Effector memory CD8-positive, alpha-beta T cell (primary cell): ENCODE results near the gene THNSL1.
A peak's percentile ranks its signal among the peaks of the same experiment; 100 is the strongest.
"Not testable (repeated sequence)": the region's sequence is repeated elsewhere in the genome, so short reads cannot be mapped to it uniquely, and the experiment has no call there.

Source experiments
- ATAC-seq: fragments of 150-1000 bp; cut with Tn5 transposase; replicated peaks from 2 replicates; pipeline ENCODE4 v1.10.0; 2021; ENCODE audit warnings: mild to moderate bottlenecking, moderate library complexity
- DNase-seq, 3 experiments: peaks; one replicate each; pipeline ENCODE4 v3.0.0; 2021
- H3K27ac Mint-ChIP-seq, 2 donors: one replicate each; pipeline ENCODE4 v1.8.0; 2022; ENCODE audit warnings: mild to moderate bottlenecking in 2 of 2, mixed read lengths in 2 of 2, moderate library complexity in 2 of 2
- H3K27me3 Mint-ChIP-seq, 2 donors: one replicate each; pipeline ENCODE4 v1.8.0; 2022; ENCODE audit warnings: mixed read lengths in 2 of 2
- H3K36me3 Mint-ChIP-seq: one replicate; pipeline ENCODE4 v1.8.0; 2022; ENCODE audit warnings: mild to moderate bottlenecking, moderate library complexity, mixed read lengths; ENCODE audit not compliant: insufficient read depth
- H3K4me1 Mint-ChIP-seq, 2 donors: one replicate each; pipeline ENCODE4 v1.8.0; 2022; ENCODE audit warnings: low read depth in 2 of 2, mixed read lengths in 2 of 2
- H3K4me3 Mint-ChIP-seq, 2 donors: one replicate each; pipeline ENCODE4 v1.8.0; 2022; ENCODE audit warnings: mild to moderate bottlenecking in 2 of 2, mixed read lengths in 2 of 2, moderate library complexity in 2 of 2
- H3K9me3 Mint-ChIP-seq, 2 donors: one replicate each; pipeline ENCODE4 v1.8.0; 2022; ENCODE audit warnings: mixed read lengths in 2 of 2
- total RNA-seq, 9 experiments: gene quantifications; one replicate each; lab custom pipeline; 2026; lab: John Stamatoyannopoulos, UW

The THNSL1 gene
- 2.0 to 9.7 (median 6.7) reads per million in 9 experiments for total RNA-seq

DNA sequence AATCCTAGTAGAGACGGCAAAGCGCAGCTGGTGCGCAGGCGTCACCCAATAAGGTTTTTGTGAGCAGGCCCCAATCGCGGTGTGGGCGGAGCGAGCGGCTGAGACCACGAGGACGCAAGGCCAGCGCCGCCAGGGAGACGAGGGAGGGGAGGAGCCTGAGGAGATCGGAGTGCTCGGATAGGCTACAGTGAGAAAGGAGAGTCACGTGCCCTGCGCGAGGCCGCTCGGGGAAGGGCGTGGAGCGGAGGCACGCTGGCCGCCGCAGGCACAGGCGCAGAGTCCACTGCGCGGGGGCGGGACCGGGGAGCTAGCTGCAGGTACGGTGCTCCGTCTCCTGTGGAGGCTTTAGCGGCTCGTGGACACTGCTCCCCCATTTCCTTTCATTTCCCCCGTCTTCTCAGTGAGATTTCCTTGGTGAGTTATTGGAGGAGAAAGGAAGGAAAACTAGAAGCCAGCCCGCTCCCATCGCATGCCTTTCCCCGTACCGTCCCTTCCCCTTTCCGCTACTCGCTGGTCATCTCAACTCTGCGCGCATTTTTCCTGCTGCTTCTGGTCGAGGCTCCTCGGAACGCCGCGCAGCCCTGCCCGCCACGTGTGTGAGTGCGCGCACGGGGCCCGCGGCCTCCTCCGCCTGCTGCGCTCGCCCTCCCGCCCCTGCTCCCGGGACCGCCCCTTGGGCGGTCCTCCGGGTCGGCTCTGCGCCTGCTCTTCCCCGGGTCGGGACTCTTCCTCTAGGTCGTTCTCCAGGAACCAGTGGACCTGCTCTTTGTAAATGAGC lies at the start of gene THNSL1:
THNSL1 (plus strand) TSS at position 237 of the 778 bp plus-strand sequence. CDS start 6,612 bp downstream, outside the sequence.
- ATAC-seq, result peak; percentile 92
- Mint-ChIP-seq H3K36me3 (peaks cover 21% of the 10 kb centered on the region), H3K4me3 (peak within 1 kb of the TSS; percentile 79 to 83), H3K4me1 (peaks cover 11 to 15% of the 10 kb centered on the region in 2 donors), H3K9me3 (no peaks in the 10 kb centered on the region), H3K27me3 (no peaks in the 10 kb centered on the region), H3K27ac (peak within 1 kb of the TSS; percentile 97 to 98)
- DNase-seq, result peak; percentile 93 to 98 (median 95)

GRCh38 chr10:24966962-24967481 lies 49.4 kb upstream of the THNSL1 start:
- Mint-ChIP-seq H3K27me3 (no peaks in the 10 kb centered on the region), H3K27ac (no peak overlapping the region), H3K36me3 (no peaks in the 10 kb centered on the region), H3K9me3 (no peaks in the 10 kb centered on the region), H3K4me1 (no peaks in the 10 kb centered on the region), H3K4me3 (no peak overlapping the region)
- DNase-seq (no peak), ATAC-seq (no peak)

DNA sequence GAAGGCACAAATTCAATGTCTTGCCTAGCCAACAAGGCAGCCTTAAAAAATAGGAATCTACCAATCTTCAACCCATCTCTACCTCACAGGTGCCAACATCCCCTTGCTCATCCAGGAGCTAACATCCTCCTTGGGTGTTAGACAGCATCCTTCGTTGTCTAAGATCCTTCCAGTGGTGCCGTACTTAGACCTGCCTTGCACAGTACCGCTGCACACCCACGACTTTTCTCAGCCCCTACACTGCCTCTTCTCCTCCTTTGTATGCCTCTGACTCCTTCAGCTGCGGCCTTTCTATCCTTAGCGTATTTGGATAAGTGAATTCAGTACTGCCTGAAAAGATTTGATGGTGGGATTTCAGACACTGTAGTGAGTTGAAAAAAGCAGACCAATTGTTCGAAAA lies 48.1 kb upstream of the THNSL1 start:
- ATAC-seq (no peak), DNase-seq (no peak)
- no peaks in the 10 kb centered on the region for H3K9me3 Mint-ChIP-seq
- no peaks in the 10 kb centered on the region for H3K36me3 Mint-ChIP-seq
- H3K4me1 Mint-ChIP-seq, result no peaks in the 10 kb centered on the region
- no peak overlapping the region for H3K4me3 Mint-ChIP-seq
- H3K27me3 Mint-ChIP-seq, result no peaks in the 10 kb centered on the region
- H3K27ac Mint-ChIP-seq, result no peak overlapping the region

DNA sequence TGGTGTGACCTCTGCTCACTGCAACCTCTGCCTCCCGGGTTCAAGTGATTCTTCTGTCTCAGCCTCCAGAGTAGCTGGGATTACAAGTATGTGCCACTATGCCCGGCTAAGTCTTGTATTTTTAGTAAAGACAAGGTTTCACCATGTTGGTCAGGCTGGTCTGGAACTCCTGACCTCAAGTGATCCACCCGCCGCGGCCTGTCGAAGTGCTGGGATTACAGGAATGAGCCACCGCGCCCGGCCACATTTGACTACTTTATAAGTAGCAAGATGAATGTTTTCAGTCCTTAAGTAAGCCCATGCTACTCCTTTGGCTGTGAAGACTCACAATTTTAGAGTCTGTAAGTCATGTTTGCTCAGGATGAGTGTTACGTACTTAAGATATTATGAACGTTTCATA lies 47.5 kb upstream of the THNSL1 start:
- H3K36me3 Mint-ChIP-seq, H3K27me3 Mint-ChIP-seq, DNase-seq, H3K4me3 Mint-ChIP-seq, ATAC-seq, H3K9me3 Mint-ChIP-seq, H3K27ac Mint-ChIP-seq, H3K4me1 Mint-ChIP-seq: not testable (repeated sequence)

- no peak for ATAC-seq
- H3K4me3 Mint-ChIP-seq, result no peak overlapping the region
- H3K27ac Mint-ChIP-seq, result peak overlapping the region in 1 of 2 donors; percentile 10
- H3K27me3 Mint-ChIP-seq, result no peaks in the 10 kb centered on the region
- DNase-seq, result no peak
- no peaks in the 10 kb centered on the region for H3K9me3 Mint-ChIP-seq
- H3K4me1 Mint-ChIP-seq, result no peaks in the 10 kb centered on the region
- no peaks in the 10 kb centered on the region for H3K36me3 Mint-ChIP-seq
These were observed 46.6 kb upstream of the THNSL1 start for GRCh38 chr10:24969841-24970281.

- no peak for ATAC-seq
- H3K27me3 Mint-ChIP-seq, result no peaks in the 10 kb centered on the region
- H3K36me3 Mint-ChIP-seq, result no peaks in the 10 kb centered on the region
- DNase-seq, result no peak
- H3K27ac Mint-ChIP-seq, result no peak overlapping the region
- H3K4me1 Mint-ChIP-seq, result no peaks in the 10 kb centered on the region
- H3K9me3 Mint-ChIP-seq, result no peaks in the 10 kb centered on the region
- H3K4me3 Mint-ChIP-seq, result no peak overlapping the region
These were observed 45.0 kb upstream of the THNSL1 start for GRCh38 chr10:24971374-24971773.

GRCh38 chr10:24973163-24973562 lies 43.2 kb upstream of the THNSL1 start:
- ATAC-seq (no peak), DNase-seq (no peak)
- Mint-ChIP-seq H3K4me1 (peaks cover 0 to under 1% of the 10 kb centered on the region in 2 donors), H3K4me3 (no peak overlapping the region), H3K9me3 (no peaks in the 10 kb centered on the region), H3K27me3 (no peaks in the 10 kb centered on the region), H3K27ac (no peak overlapping the region), H3K36me3 (no peaks in the 10 kb centered on the region)

DNA sequence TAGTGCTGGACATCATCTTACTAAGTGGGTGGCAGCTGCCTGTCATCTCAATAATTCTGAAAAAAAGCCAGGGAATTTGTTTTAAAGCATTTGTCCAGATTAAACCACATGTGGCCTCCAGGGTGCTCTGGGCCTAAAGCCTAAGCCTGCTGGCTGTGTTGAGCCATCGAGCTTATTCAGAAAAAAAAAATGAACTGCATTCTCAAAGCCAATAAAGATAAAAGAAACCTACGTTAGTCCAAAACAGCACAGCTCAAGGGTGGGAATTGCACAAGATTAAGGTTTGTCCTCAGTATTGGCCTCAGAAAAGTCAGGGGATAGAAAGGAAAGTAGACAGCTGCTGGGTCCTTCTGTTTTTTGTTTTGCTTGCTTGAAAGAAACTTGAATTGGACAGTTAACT lies 41.4 kb upstream of the THNSL1 start:
- ATAC-seq, result no peak
- Mint-ChIP-seq H3K27me3 (no peaks in the 10 kb centered on the region), H3K27ac (no peak overlapping the region), H3K4me1 (peaks cover 0 to 5% of the 10 kb centered on the region in 2 donors), H3K9me3 (no peaks in the 10 kb centered on the region), H3K4me3 (no peak overlapping the region), H3K36me3 (no peaks in the 10 kb centered on the region)
- no peak for DNase-seq

- ATAC-seq (no peak), DNase-seq (no peak)
- Mint-ChIP-seq H3K9me3 (no peaks in the 10 kb centered on the region), H3K36me3 (no peaks in the 10 kb centered on the region), H3K4me1 (peaks cover 0 to 5% of the 10 kb centered on the region in 2 donors), H3K27ac (no peak overlapping the region), H3K4me3 (no peak overlapping the region), H3K27me3 (no peaks in the 10 kb centered on the region)
These were observed 36.7 kb upstream of the THNSL1 start for GRCh38 chr10:24979685-24980084.

DNA sequence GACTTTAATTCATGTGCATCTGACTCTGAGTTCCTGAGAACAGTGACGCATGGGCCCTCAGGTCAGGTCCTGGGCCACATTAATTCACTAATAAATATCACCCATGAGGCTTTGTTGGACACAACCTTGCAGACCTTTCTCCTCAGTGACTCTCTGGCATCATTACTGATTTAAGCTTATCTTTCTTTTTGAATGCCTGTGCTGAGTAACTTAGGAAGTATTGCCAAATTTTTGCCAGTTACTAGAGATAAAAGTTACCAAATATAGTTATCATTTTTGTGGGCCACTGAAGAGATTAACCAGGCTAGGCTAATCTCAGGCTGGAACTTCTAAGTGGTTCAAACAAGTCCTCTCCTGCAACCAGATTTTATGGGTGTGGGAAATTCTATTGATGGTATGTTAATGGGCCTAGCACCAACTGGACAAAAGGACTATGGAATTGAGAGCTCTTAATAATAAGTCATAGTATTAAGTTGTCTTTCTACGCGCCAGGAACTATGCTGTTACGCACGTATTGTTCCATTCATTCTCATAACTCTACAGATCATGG lies 35.2 kb upstream of the THNSL1 start:
- no peak overlapping the region for H3K4me3 Mint-ChIP-seq
- H3K4me1 Mint-ChIP-seq, result peaks cover 0 to 5% of the 10 kb centered on the region in 2 donors
- H3K9me3 Mint-ChIP-seq, result no peaks in the 10 kb centered on the region
- no peak overlapping the region for H3K27ac Mint-ChIP-seq
- ATAC-seq, result no peak
- DNase-seq, result no peak
- no peaks in the 10 kb centered on the region for H3K36me3 Mint-ChIP-seq
- no peaks in the 10 kb centered on the region for H3K27me3 Mint-ChIP-seq

- Mint-ChIP-seq H3K27ac (no peak overlapping the region), H3K27me3 (no peaks in the 10 kb centered on the region), H3K36me3 (no peaks in the 10 kb centered on the region), H3K9me3 (no peaks in the 10 kb centered on the region), H3K4me1 (peaks cover 0 to 5% of the 10 kb centered on the region in 2 donors), H3K4me3 (no peak overlapping the region)
- DNase-seq (no peak), ATAC-seq (no peak)
These were observed 33.9 kb upstream of the THNSL1 start for GRCh38 chr10:24982319-24983112.

DNA sequence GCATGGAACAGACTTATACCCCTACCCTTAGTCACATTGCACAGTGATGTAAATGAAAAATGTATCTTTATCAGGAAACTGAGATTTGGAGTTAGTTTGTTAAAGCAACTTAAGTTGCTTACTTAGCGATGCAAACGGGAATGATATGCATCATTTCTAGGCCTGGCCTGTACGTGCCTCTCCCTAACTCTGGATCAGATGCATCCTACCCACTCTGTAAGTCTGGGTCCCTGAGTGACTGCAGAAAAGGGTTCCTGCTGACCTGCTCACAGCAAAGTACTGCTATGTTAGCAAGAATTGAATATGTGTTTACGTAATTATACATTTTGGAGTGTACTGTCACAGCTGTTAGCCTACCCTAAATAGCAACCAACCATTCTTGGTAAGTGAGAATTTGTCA lies 33.3 kb upstream of the THNSL1 start:
- no peaks in the 10 kb centered on the region for H3K36me3 Mint-ChIP-seq
- ATAC-seq (no peak), DNase-seq (no peak)
- H3K9me3 Mint-ChIP-seq, result no peaks in the 10 kb centered on the region
- no peak overlapping the region for H3K27ac Mint-ChIP-seq
- H3K4me3 Mint-ChIP-seq, result no peak overlapping the region
- H3K27me3 Mint-ChIP-seq, result no peaks in the 10 kb centered on the region
- H3K4me1 Mint-ChIP-seq, result peaks cover 0 to 4% of the 10 kb centered on the region in 2 donors

DNA sequence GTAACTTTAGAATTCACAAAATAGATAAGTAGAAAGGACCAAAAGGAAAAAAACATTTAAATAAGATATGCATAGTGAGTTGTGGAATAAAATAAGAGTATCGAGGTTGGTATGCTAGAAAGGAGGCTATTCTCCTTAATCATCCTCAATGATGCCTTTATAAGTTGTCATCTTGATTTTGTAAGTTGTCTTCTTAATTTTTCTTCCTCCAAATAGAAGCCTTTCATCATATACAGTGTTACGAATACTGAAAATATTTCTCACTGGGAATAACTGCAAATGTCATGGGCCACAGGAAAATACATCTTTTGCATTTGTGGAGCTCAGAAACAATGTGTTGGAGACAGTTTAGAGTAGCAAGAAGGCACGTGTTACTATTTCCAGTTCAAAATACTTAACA lies 32.5 kb upstream of the THNSL1 start:
- H3K27ac Mint-ChIP-seq, result no peak overlapping the region
- ATAC-seq (no peak), DNase-seq (no peak)
- H3K4me1 Mint-ChIP-seq, result no peaks in the 10 kb centered on the region
- H3K4me3 Mint-ChIP-seq, result no peak overlapping the region
- no peaks in the 10 kb centered on the region for H3K36me3 Mint-ChIP-seq
- no peaks in the 10 kb centered on the region for H3K27me3 Mint-ChIP-seq
- no peaks in the 10 kb centered on the region for H3K9me3 Mint-ChIP-seq
